ENCODE measurements around the gene LRRC8D. TPM values are rescaled to one million over a fixed set of nuclear protein-coding genes. Genes with fewer than 3 reads are reported as not detected.

LRRC8D gene
- total and polyA plus RNA-seq, 9 of the 15 experiments (the other 6 are each of a cell fraction or from before 2014, with no cell fraction given) = 3.4 to 53.9 (median 15.9) TPM

DNA sequence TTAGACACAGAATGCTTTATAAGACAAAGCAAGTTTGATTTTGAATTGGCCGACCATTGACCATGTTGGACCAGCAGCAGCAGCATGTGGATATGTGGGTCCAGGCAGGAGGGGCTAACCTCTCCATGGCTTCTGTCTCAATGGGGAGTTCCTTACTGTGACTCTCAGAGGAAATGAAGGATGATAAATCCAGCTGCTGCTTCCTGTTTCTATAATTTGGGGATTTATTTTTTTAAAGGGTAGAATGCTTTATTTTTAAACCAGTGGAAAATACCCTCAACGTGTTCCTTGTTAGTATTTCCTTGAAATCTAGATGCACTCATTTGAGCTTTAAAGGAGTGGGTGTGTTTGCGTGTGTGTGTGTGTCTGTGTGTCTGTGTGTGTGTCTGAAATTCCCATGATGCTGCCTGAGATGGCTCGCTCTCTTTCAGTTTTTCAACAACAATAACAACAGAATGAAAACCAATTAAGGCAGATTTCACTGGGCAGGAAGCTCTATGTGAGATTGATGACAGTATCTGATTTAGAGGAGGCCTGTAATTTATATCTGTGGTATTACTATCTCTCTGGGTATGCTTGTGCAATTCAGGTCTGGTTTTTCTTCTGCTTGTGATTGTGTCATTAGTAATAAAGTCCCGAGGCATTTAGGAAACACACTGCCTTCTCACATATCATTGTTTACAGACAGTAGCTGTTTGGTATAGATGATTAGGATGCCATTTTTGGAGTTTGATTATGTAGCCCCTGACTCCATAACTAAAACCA, 88.0 kb downstream of the LRRC8D start (continued):
- TF ChIP-seq, protein P1, sequence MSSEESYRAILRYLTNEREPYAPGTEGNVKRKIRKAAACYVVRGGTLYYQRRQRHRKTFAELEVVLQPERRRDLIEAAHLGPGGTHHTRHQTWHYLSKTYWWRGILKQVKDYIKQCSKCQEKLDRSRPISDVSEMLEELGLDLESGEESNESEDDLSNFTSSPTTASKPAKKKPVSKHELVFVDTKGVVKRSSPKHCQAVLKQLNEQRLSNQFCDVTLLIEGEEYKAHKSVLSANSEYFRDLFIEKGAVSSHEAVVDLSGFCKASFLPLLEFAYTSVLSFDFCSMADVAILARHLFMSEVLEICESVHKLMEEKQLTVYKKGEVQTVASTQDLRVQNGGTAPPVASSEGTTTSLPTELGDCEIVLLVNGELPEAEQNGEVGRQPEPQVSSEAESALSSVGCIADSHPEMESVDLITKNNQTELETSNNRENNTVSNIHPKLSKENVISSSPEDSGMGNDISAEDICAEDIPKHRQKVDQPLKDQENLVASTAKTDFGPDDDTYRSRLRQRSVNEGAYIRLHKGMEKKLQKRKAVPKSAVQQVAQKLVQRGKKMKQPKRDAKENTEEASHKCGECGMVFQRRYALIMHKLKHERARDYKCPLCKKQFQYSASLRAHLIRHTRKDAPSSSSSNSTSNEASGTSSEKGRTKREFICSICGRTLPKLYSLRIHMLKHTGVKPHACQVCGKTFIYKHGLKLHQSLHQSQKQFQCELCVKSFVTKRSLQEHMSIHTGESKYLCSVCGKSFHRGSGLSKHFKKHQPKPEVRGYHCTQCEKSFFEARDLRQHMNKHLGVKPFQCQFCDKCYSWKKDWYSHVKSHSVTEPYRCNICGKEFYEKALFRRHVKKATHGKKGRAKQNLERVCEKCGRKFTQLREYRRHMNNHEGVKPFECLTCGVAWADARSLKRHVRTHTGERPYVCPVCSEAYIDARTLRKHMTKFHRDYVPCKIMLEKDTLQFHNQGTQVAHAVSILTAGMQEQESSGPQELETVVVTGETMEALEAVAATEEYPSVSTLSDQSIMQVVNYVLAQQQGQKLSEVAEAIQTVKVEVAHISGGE (CRISPR knock-in tag; IDR thresholded peaks at IDR 0.05) = peak in 1 of 3 experiments; percentile 52; a peak in 1 of 6 replicates
- TF ChIP-seq LEF1 (IDR thresholded peaks at IDR 0.05) (0 out of 2 replicates have a peak, but pooled peaks have one; percentile 26), EP300 (IDR thresholded peaks at IDR 0.05; ENCODE audit: low read length) (peak; percentile 28; the same call in 1 of the 2 replicates)
- TF ChIP-seq, protein P2, sequence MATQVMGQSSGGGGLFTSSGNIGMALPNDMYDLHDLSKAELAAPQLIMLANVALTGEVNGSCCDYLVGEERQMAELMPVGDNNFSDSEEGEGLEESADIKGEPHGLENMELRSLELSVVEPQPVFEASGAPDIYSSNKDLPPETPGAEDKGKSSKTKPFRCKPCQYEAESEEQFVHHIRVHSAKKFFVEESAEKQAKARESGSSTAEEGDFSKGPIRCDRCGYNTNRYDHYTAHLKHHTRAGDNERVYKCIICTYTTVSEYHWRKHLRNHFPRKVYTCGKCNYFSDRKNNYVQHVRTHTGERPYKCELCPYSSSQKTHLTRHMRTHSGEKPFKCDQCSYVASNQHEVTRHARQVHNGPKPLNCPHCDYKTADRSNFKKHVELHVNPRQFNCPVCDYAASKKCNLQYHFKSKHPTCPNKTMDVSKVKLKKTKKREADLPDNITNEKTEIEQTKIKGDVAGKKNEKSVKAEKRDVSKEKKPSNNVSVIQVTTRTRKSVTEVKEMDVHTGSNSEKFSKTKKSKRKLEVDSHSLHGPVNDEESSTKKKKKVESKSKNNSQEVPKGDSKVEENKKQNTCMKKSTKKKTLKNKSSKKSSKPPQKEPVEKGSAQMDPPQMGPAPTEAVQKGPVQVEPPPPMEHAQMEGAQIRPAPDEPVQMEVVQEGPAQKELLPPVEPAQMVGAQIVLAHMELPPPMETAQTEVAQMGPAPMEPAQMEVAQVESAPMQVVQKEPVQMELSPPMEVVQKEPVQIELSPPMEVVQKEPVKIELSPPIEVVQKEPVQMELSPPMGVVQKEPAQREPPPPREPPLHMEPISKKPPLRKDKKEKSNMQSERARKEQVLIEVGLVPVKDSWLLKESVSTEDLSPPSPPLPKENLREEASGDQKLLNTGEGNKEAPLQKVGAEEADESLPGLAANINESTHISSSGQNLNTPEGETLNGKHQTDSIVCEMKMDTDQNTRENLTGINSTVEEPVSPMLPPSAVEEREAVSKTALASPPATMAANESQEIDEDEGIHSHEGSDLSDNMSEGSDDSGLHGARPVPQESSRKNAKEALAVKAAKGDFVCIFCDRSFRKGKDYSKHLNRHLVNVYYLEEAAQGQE (IDR thresholded peaks at IDR 0.05; ENCODE audit: borderline replicate concordance) = no peak
- TF ChIP-seq, protein P2 (CRISPR knock-in tag; IDR thresholded peaks at IDR 0.05; ENCODE audit: low read depth) = no peak
